Measurements from ENCODE around the gene UBE2F. TPM values are rescaled to one million over a fixed set of nuclear protein-coding genes. Genes with fewer than 3 reads are reported as not detected.
"Not testable (repeated sequence)": the region's sequence is repeated elsewhere in the genome, so short reads cannot be mapped to it uniquely, and the experiment has no call there.

UBE2F gene
- total and polyA plus RNA-seq, 9 donors = 20.3 to 48.4 (median 23.8) TPM

DNA sequence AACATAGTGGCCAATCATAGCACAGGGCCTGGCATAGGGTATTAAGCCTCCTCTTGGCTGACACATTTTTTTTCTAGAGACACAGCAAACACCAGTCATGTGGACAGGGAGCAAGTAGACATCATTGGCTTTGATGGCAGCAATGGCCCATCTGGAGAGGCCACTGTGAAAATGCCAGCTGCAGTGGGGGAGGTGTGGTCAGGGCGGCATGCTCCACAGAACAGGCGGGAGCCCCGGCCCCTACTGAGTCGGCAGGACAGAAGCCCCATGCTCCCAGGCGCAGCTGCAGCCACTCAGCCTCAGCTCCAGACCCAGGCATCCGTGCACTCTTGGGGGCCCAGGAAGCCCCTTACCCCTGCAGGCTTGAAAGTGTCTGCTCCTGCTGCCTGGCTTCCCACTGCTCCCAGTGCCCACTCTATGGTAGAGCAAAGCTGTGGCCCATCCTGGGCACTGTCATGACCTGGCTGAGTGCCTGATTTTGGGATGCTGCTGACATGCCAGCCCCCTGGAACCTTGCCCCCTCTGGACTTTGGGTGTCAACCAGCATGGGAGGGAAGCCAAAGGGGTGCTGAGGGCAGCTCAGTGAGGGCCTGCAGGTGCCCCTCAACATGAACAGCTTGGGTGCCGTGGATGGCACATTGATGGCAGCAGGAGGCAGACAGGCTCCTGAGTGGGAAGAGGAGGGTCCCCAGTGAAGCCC lies 23.3 kb upstream of the UBE2F start:
- no peak overlapping the region for H3K4me3 ChIP-seq
- H3K4me1 ChIP-seq (ENCODE audit: insufficient read depth) = peaks cover 3% of the 10 kb centered on the region
- no peaks in the 10 kb centered on the region for H3K27me3 ChIP-seq
- H3K36me3 ChIP-seq = no peaks in the 10 kb centered on the region
- H3K9me3 ChIP-seq = no peaks in the 10 kb centered on the region
- no peak for DNase-seq
- intact Hi-C loops (cut with DNase I) = loop anchor here in 1 of 4 donors (10.0 kb wide), 1 partner anchor 179 kb away; no protein-coding TSS in a partner anchor
- TF ChIP-seq EP300 (IDR thresholded peaks at IDR 0.05) (no peak), POLR2A (IDR thresholded peaks at IDR 0.05) (no peak)
- TF ChIP-seq, protein P1, sequence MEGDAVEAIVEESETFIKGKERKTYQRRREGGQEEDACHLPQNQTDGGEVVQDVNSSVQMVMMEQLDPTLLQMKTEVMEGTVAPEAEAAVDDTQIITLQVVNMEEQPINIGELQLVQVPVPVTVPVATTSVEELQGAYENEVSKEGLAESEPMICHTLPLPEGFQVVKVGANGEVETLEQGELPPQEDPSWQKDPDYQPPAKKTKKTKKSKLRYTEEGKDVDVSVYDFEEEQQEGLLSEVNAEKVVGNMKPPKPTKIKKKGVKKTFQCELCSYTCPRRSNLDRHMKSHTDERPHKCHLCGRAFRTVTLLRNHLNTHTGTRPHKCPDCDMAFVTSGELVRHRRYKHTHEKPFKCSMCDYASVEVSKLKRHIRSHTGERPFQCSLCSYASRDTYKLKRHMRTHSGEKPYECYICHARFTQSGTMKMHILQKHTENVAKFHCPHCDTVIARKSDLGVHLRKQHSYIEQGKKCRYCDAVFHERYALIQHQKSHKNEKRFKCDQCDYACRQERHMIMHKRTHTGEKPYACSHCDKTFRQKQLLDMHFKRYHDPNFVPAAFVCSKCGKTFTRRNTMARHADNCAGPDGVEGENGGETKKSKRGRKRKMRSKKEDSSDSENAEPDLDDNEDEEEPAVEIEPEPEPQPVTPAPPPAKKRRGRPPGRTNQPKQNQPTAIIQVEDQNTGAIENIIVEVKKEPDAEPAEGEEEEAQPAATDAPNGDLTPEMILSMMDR (IDR thresholded peaks at IDR 0.05) = no peak
- WGBS, 3 donors = 86 to 88% (median 87%) methylated on average over 7 of the region's 7 CpGs
- no peak overlapping the region for H3K27ac ChIP-seq

DNA sequence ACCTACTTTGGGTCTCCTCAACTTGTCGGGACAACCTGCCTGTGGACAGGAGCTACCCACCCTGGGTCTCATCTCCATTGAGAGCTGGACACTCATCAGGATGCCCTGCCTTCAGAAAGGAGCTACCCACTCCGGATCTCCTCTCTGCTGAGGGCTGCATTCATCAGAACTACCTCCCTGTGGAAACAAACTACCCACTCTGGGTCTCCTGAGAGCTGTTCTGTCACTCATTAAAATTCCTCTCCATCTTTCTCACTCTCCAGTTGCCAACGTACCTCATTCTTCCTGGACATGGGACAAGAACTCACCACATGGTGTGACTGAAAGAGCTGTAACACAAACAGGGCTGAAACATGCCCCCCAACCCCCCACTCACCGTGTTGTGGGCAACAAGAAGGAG lies 22.5 kb upstream of the UBE2F start:
- Histone ChIP-seq H3K4me3 (no peak overlapping the region), H3K27me3 (no peaks in the 10 kb centered on the region), H3K4me1 (ENCODE audit: insufficient read depth) (peaks cover 3% of the 10 kb centered on the region), H3K27ac (no peak overlapping the region), H3K9me3 (no peaks in the 10 kb centered on the region), H3K36me3 (no peaks in the 10 kb centered on the region)
- intact Hi-C loops (cut with DNase I) = loop anchor here in 1 of 4 donors (10.0 kb wide), 1 partner anchor 180 kb away; no protein-coding TSS in a partner anchor
- no peak for DNase-seq
- TF ChIP-seq, protein P1 (IDR thresholded peaks at IDR 0.05) = no peak
- TF ChIP-seq EP300 (IDR thresholded peaks at IDR 0.05) (no peak), POLR2A (IDR thresholded peaks at IDR 0.05) (no peak)
- 82 to 88% (median 85%) methylated on average over 4 of the region's 4 CpGs for WGBS, 3 donors

DNA sequence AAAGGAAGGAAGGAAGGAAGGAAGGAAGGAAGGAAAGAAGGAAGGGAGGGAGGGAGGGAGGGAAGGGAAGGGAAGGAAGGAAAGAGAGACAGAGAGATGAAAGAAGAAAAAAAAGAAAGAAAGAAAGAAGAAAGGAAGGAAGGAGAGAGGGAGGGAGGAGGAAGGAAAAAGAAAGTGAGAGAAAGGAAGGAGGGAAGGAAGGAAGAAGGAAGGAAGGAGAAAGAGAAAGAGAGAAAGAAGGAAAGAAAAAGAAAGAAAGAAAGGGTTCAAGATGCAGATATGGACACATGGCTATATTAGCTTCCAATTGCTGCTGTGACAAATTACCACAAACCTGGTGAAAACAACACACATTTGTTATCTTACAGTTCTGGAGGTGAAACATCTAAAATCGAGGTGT lies 20.4 kb upstream of the UBE2F start:
- intact Hi-C loops (cut with DNase I) = loop anchor here in 1 of 4 donors (10.0 kb wide), 1 partner anchor 182 kb away; no protein-coding TSS in a partner anchor
- Histone ChIP-seq H3K4me3 (no peak overlapping the region), H3K9me3 (no peaks in the 10 kb centered on the region), H3K4me1 (ENCODE audit: insufficient read depth) (peaks cover 3% of the 10 kb centered on the region), H3K27me3 (no peaks in the 10 kb centered on the region), H3K27ac (no peak overlapping the region), H3K36me3 (no peaks in the 10 kb centered on the region)
- no peak for DNase-seq
- TF ChIP-seq, protein P1 (IDR thresholded peaks at IDR 0.05) = no peak
- TF ChIP-seq EP300 (IDR thresholded peaks at IDR 0.05) = no peak
- no peak for TF ChIP-seq POLR2A (IDR thresholded peaks at IDR 0.05)
- WGBS, 3 donors = 58 to 67% (median 66%) methylated on average over 1 of the region's 1 CpG

DNA sequence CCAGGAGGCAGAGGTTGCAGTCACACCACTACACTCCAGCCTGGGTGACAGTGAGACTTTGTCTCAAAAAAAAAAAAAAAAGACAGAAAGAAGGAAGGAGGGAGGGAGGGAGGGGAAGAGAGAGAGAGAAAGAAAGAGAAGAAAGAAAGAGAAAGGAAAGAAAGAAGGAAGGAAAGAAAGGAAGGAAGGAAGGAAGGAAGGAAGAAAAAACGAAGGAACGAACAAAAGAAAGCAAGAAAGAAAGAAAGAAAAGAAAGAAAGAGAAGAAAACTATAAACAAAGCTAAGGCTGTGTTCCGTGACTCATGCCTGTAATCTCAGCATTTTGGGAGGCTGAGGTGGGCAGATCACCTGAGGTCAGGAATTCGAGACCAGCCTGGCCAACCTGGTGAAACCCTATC lies 15.5 kb upstream of the UBE2F start:
- WGBS, 3 donors = 68 to 86% (median 84%) methylated on average over 4 of the region's 4 CpGs
- DNase-seq; intact Hi-C loops (cut with DNase I); H3K27me3 ChIP-seq; H3K4me1 ChIP-seq (ENCODE audit: insufficient read depth); H3K4me3 ChIP-seq; H3K27ac ChIP-seq; H3K36me3 ChIP-seq; H3K9me3 ChIP-seq: not testable (repeated sequence)

DNA sequence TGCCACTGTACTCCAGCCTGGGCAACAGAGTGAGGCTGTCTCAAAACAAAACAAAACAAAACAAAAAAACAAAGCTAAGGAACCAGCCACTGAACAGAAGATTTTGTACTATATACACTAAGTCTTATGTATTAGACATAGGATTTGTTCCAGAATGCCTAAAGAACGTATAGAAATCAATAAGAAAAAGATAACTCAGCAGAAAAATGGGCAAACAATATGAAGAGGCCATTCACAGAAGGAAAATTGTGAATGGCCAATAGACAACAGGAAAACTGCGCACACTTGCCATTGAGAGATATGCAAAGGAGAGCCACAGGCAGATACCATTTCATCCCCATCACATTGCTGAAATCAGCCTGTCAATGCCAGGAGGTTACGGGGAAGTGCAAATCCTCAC lies 14.9 kb upstream of the UBE2F start:
- H3K4me3 ChIP-seq = no peak overlapping the region
- DNase-seq = no peak
- TF ChIP-seq, protein P1 (IDR thresholded peaks at IDR 0.05) = no peak
- TF ChIP-seq EP300 (IDR thresholded peaks at IDR 0.05) = no peak
- TF ChIP-seq POLR2A (IDR thresholded peaks at IDR 0.05) = no peak
- H3K9me3 ChIP-seq = no peaks in the 10 kb centered on the region
- intact Hi-C loops (cut with DNase I) = no loop called here
- peaks cover 3% of the 10 kb centered on the region for H3K27me3 ChIP-seq
- peaks cover 1% of the 10 kb centered on the region for H3K4me1 ChIP-seq (ENCODE audit: insufficient read depth)
- no peak overlapping the region for H3K27ac ChIP-seq
- H3K36me3 ChIP-seq = no peaks in the 10 kb centered on the region
- 80 to 87% (median 85%) methylated on average over 3 of the region's 3 CpGs for WGBS, 3 donors

Data from ovary (tissue), 9 donors.